ENCODE results near the gene DNM3.

DNA sequence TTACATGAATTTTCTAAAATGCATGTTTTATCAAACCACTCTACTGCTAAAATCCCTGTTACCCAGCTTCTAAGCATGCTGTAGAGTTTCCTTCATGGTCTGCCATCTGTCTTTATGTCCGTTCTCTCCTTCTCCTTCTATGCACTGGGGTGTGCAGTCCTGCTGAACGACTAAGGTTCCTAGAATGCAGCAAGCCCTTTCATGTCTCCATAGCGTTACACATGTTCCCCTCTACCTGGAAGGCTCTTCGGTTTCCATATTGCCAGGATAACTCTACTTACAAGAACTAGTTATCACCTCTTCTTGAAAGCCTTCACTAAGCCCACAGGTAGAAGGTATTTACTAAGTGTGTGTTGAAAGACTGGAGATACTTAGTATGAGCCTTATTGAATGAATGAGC, 22.2 kb downstream of the DNM3 start:
- TF ChIP-seq EZH2phosphoT487 (IDR thresholded peaks at IDR 0.05; ENCODE audit: insufficient read depth, low read depth) (no peak), EZH2 (IDR thresholded peaks at IDR 0.05; ENCODE audit: insufficient read depth, poor library complexity, severe bottlenecking) (no peak)

Data from GM23248 (cell line).